ENCODE results near the gene NAA20. TPM values are rescaled to one million over a fixed set of nuclear protein-coding genes. Genes with fewer than 3 reads are reported as not detected.

Gene NAA20
- total and polyA plus RNA-seq, 9 of the 15 experiments (the other 6 are each of a cell fraction or from before 2014, with no cell fraction given), result 51.4 to 361 (median 84.6) TPM

GRCh38 chr20:20022498-20022897 lies 5.3 kb downstream of the NAA20 start:
- BruUV-seq (replicated peaks), result no TSS peak
- H3K9me3 ChIP-seq (replicated peaks; ENCODE audit: control insufficient read depth, insufficient read depth, low read depth, low read length), result no peaks in the 10 kb centered on the region
- H3K79me2 ChIP-seq (ENCODE audit: control insufficient read depth, insufficient read depth, low read length), result peaks cover 81% of the 10 kb centered on the region
- DNase-seq (ENCODE audit: extremely low read depth in 1 of 4, low spot score in 3 of 4), result no peak
- no peaks in the 10 kb centered on the region for H3K9me1 ChIP-seq (ENCODE audit: control insufficient read depth, insufficient read depth, low read length)
- no peak overlapping the region for H3K4me3 ChIP-seq
- in situ Hi-C loops (cut with MboI) (no loop called here), intact Hi-C loops (cut with micrococcal nuclease) (no loop called here)
- peaks cover 5 to 7% of the 10 kb centered on the region in 2 experiments; a peak in 4 of 5 replicates for H3K4me1 ChIP-seq (replicated peaks in 1 of 2; ENCODE audit: control insufficient read depth in 2 of 2, insufficient read depth in 2 of 2, low read length in 2 of 2)
- H3K36me3 ChIP-seq (ENCODE audit: control insufficient read depth, insufficient read depth, low read length), result peaks cover 54% of the 10 kb centered on the region
- FAIRE-seq, result no peak
- ChIA-PET POLR2A (no interaction called here), CTCF (ENCODE audit: low intra/inter-chr PET ratio) (no interaction called here)
- H3K27me3 ChIP-seq (ENCODE audit: control insufficient read depth in 2 of 2, insufficient read depth in 2 of 2, low read length in 2 of 2), result no peaks in the 10 kb centered on the region
- H4K20me1 ChIP-seq (replicated peaks; ENCODE audit: control insufficient read depth, insufficient read depth, low read length), result 0 out of 2 replicates have a peak, but pooled peaks cover 2% of the 10 kb centered on the region
- H3K4me2 ChIP-seq (ENCODE audit: insufficient read depth, low read length), result no peak overlapping the region
- H3K9ac ChIP-seq (ENCODE audit: insufficient read depth in 1 of 2, low read depth in 2 of 2, low read length in 2 of 2), result no peak overlapping the region
- no peak overlapping the region for H3K27ac ChIP-seq (ENCODE audit: extremely low read depth, low read depth, low read length)
- H2AFZ ChIP-seq (ENCODE audit: low read depth, low read length), result no peak overlapping the region
- no peak for ATAC-seq
- no peak for TF ChIP-seq GABPB2 (CRISPR knock-in tag; conservative IDR thresholded peaks at IDR 0.05)
- no peak for TF ChIP-seq NFIC (IDR thresholded peaks at IDR 0.05)
- TF ChIP-seq ZZZ3 (IDR thresholded peaks at IDR 0.05), result no peak
- no peak for TF ChIP-seq FIP1L1 (IDR thresholded peaks at IDR 0.05; ENCODE audit: low read depth, low read length, poor library complexity, severe bottlenecking)
- TF ChIP-seq RFX1 (IDR thresholded peaks at IDR 0.05), result no peak
- no peak for TF ChIP-seq MITF (IDR thresholded peaks at IDR 0.05)
- TF ChIP-seq CBFB (CRISPR knock-in tag; IDR thresholded peaks at IDR 0.05), result no peak
- no peak for TF ChIP-seq TAF15 (IDR thresholded peaks at IDR 0.05; ENCODE audit: low read depth, low read length)
- TF ChIP-seq ZKSCAN1 (IDR thresholded peaks at IDR 0.05; ENCODE audit: low read depth, low read length), result no peak
- no peak for TF ChIP-seq MGA (IDR thresholded peaks at IDR 0.05)
- no peak for TF ChIP-seq CAMTA2 (CRISPR knock-in tag; conservative IDR thresholded peaks at IDR 0.05)
- no peak for TF ChIP-seq HDGF (IDR thresholded peaks at IDR 0.05)
- TF ChIP-seq CSDE1 (IDR thresholded peaks at IDR 0.05), result no peak

Data from K562 (cell line).